Sigmoid colon (tissue), 4 donors: Measurements from ENCODE around the gene RBCK1.

ENCODE experiments used
- EP300 ChIP-seq, 4 donors: sonication (generic); formaldehyde crosslinking; IDR thresholded peaks; one replicate each; pipeline ENCODE4 v1.6.1; 2017; ENCODE audit warnings: antibody characterized with exemption in 4 of 4
- POLR2A ChIP-seq, 2 donors: fragments of 450-650 bp; IDR thresholded peaks; one replicate each; pipeline ENCODE4 v1.6.1; 2016; ENCODE audit warnings: antibody characterized with exemption in 2 of 2, mild to moderate bottlenecking in 2 of 2, moderate library complexity in 2 of 2
- TF ChIP-seq, protein P1 (sequence below), 4 experiments: fragments of 450-650 bp in 3 of 4; fragments of 200-600 bp in 1 of 4; IDR thresholded peaks; one replicate each; pipeline ENCODE4 v1.5.1; 2016 to 2019; ENCODE audit warnings: antibody characterized with exemption in 4 of 4, mild to moderate bottlenecking in 3 of 4, moderate library complexity in 2 of 4

DNA sequence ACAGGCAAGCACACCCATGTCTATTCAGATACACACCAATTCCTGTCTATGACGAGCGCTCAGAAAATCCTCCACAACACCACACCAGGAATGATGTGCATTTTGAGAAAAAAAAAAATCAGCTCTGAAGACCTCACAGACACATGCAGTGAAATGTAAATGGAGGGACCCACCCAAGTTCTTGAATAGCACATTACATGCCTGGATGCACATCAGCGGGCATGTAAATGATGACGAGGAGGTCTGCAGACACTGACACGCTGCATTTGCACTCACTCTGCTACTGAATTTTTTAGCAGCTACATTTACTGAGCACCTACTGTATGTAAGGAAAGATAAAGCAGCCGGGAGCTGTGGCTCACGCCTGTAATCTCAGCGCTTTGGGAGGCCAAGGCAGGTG lies 46.5 kb upstream of the RBCK1 start:
- no peak for TF ChIP-seq EP300 (IDR thresholded peaks at IDR 0.05)
- TF ChIP-seq, protein P1, sequence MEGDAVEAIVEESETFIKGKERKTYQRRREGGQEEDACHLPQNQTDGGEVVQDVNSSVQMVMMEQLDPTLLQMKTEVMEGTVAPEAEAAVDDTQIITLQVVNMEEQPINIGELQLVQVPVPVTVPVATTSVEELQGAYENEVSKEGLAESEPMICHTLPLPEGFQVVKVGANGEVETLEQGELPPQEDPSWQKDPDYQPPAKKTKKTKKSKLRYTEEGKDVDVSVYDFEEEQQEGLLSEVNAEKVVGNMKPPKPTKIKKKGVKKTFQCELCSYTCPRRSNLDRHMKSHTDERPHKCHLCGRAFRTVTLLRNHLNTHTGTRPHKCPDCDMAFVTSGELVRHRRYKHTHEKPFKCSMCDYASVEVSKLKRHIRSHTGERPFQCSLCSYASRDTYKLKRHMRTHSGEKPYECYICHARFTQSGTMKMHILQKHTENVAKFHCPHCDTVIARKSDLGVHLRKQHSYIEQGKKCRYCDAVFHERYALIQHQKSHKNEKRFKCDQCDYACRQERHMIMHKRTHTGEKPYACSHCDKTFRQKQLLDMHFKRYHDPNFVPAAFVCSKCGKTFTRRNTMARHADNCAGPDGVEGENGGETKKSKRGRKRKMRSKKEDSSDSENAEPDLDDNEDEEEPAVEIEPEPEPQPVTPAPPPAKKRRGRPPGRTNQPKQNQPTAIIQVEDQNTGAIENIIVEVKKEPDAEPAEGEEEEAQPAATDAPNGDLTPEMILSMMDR (IDR thresholded peaks at IDR 0.05): no peak
- no peak for TF ChIP-seq POLR2A (IDR thresholded peaks at IDR 0.05)
